ENCODE results near the gene ACAN. TPM values are rescaled to one million over a fixed set of nuclear protein-coding genes. Genes with fewer than 3 reads are reported as not detected.

Gene ACAN
- polyA plus RNA-seq, 1 of the 3 experiments (the other 2 are of a cell fraction): not detected

DNA sequence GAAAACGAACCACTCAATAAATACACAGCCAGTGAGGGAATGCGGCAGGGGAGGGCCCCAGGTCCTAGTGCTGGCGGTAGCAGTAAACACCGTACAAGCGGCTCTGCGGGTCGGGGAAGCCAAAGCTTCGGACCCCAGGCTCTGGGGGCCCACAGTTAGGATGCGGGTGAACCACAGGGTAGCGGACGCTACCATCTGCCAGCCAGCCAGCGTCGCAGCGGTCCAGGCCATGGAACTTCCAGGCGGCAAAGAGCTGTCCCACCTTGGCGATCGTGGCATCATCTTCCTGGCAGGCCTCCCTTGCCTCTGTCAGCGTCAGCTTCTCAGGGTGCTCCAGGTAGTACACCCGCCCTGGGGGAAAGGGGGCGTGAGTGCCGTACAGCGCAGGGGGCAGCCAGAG lies 74.7 kb downstream of the ACAN start:
- ChIA-PET CTCF (interaction anchor here (1.2 to 2.5 kb wide), 13 partner anchors 9 to 371 kb away, joined by 3 to 18 read pairs (median 7); partner anchors contain the start of gene HAPLN3), POLR2A (no interaction called here)
- Histone ChIP-seq H3K9me2 (no peaks in the 10 kb centered on the region), H3K27ac (ENCODE audit: low read depth in 2 of 2, low read length in 1 of 2) (no peak overlapping the region), H3K4me3 (ENCODE audit: low read depth in 2 of 2, low read length in 1 of 2) (no peak overlapping the region), H3K9ac (no peak overlapping the region), H3K36me3 (replicated peaks in 1 of 2; ENCODE audit: control insufficient read depth in 1 of 2, insufficient read depth in 2 of 2, low read length in 1 of 2) (no peaks in the 10 kb centered on the region), H4K20me1 (ENCODE audit: insufficient read depth) (no peaks in the 10 kb centered on the region), H3K27me3 (ENCODE audit: insufficient read depth) (peaks cover 3% of the 10 kb centered on the region; the same call in 1 of the 2 replicates), H2AFZ (ENCODE audit: low read depth) (no peak overlapping the region), H3K4me2 (no peak overlapping the region), H3K4me1 (ENCODE audit: control insufficient read depth in 1 of 2, insufficient read depth in 2 of 2, low read depth in 1 of 2, low read length in 1 of 2) (no peaks in the 10 kb centered on the region), H3K9me3 (no peaks in the 10 kb centered on the region), H3K79me2 (ENCODE audit: insufficient read depth) (no peaks in the 10 kb centered on the region), H3F3A (replicated peaks; ENCODE audit: insufficient read depth) (no peaks in the 10 kb centered on the region)
- WGBS (ENCODE audit: low lambda C conversion rate): 93% methylated on average over 20 of the region's 22 CpGs
- TF ChIP-seq, protein P1, sequence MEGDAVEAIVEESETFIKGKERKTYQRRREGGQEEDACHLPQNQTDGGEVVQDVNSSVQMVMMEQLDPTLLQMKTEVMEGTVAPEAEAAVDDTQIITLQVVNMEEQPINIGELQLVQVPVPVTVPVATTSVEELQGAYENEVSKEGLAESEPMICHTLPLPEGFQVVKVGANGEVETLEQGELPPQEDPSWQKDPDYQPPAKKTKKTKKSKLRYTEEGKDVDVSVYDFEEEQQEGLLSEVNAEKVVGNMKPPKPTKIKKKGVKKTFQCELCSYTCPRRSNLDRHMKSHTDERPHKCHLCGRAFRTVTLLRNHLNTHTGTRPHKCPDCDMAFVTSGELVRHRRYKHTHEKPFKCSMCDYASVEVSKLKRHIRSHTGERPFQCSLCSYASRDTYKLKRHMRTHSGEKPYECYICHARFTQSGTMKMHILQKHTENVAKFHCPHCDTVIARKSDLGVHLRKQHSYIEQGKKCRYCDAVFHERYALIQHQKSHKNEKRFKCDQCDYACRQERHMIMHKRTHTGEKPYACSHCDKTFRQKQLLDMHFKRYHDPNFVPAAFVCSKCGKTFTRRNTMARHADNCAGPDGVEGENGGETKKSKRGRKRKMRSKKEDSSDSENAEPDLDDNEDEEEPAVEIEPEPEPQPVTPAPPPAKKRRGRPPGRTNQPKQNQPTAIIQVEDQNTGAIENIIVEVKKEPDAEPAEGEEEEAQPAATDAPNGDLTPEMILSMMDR (IDR thresholded peaks at IDR 0.05): no peak
- TF ChIP-seq GABPA (IDR thresholded peaks at IDR 0.05; ENCODE audit: low read depth): no peak
- no peak for TF ChIP-seq RFX5 (IDR thresholded peaks at IDR 0.05; ENCODE audit: low read length)
- TF ChIP-seq NRF1 (IDR thresholded peaks at IDR 0.05; ENCODE audit: low read depth, low read length): no peak
- TF ChIP-seq TAF1 (IDR thresholded peaks at IDR 0.05; ENCODE audit: borderline replicate concordance, low read depth, low read length): no peak
- no peak for TF ChIP-seq FOXJ3 (CRISPR knock-in tag; IDR thresholded peaks at IDR 0.05)
- TF ChIP-seq RCOR1 (IDR thresholded peaks at IDR 0.05; ENCODE audit: low read length): no peak
- TF ChIP-seq, protein P2, sequence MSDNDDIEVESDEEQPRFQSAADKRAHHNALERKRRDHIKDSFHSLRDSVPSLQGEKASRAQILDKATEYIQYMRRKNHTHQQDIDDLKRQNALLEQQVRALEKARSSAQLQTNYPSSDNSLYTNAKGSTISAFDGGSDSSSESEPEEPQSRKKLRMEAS (IDR thresholded peaks at IDR 0.05; ENCODE audit: low read depth): no peak
- TF ChIP-seq, protein P3, sequence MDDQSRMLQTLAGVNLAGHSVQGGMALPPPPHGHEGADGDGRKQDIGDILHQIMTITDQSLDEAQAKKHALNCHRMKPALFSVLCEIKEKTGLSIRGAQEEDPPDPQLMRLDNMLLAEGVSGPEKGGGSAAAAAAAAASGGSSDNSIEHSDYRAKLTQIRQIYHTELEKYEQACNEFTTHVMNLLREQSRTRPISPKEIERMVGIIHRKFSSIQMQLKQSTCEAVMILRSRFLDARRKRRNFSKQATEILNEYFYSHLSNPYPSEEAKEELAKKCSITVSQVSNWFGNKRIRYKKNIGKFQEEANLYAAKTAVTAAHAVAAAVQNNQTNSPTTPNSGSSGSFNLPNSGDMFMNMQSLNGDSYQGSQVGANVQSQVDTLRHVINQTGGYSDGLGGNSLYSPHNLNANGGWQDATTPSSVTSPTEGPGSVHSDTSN (IDR thresholded peaks at IDR 0.05): no peak
- TF ChIP-seq FOSL2 (IDR thresholded peaks at IDR 0.05; ENCODE audit: borderline replicate concordance, low read depth): no peak
- TF ChIP-seq JUND (IDR thresholded peaks at IDR 0.05): no peak
- TF ChIP-seq EZH2phosphoT487 (IDR thresholded peaks at IDR 0.05; ENCODE audit: borderline replicate concordance, low read depth): no peak
- no peak for TF ChIP-seq NFIC (IDR thresholded peaks at IDR 0.05; ENCODE audit: borderline replicate concordance)
- no peak for TF ChIP-seq POLR2AphosphoS5 (IDR thresholded peaks at IDR 0.05; ENCODE audit: low read depth, low read length)
- no peak for TF ChIP-seq GATA2 (CRISPR knock-in tag; IDR thresholded peaks at IDR 0.05)
- TF ChIP-seq ELF1 (IDR thresholded peaks at IDR 0.05): no peak
- TF ChIP-seq, protein P4, sequence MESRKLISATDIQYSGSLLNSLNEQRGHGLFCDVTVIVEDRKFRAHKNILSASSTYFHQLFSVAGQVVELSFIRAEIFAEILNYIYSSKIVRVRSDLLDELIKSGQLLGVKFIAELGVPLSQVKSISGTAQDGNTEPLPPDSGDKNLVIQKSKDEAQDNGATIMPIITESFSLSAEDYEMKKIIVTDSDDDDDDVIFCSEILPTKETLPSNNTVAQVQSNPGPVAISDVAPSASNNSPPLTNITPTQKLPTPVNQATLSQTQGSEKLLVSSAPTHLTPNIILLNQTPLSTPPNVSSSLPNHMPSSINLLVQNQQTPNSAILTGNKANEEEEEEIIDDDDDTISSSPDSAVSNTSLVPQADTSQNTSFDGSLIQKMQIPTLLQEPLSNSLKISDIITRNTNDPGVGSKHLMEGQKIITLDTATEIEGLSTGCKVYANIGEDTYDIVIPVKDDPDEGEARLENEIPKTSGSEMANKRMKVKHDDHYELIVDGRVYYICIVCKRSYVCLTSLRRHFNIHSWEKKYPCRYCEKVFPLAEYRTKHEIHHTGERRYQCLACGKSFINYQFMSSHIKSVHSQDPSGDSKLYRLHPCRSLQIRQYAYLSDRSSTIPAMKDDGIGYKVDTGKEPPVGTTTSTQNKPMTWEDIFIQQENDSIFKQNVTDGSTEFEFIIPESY (IDR thresholded peaks at IDR 0.05; ENCODE audit: borderline replicate concordance, low read depth): no peak
- TF ChIP-seq RAD21 (IDR thresholded peaks at IDR 0.05; ENCODE audit: low read length): no peak
- DNase-seq: no peak

All from SK-N-SH (cell line).